ENCODE data around the gene SIRT3.
A peak's percentile ranks its signal among the peaks of the same experiment; 100 is the strongest.

The SIRT3 gene

GRCh38 chr11:203945-204586 is 32.1 kb downstream of the SIRT3 start:
- Histone ChIP-seq H3K79me1 (ENCODE audit: low read depth, low read length) (peaks cover 16% of the 10 kb centered on the region), H3K36me3 (replicated peaks in 1 of 2; ENCODE audit: control insufficient read depth in 2 of 2, insufficient read depth in 2 of 2, low read length in 2 of 2) (peaks cover 27 to 38% of the 10 kb centered on the region in 2 donors), H3K9ac (ENCODE audit: low read depth, low read length, poor library complexity) (no peak overlapping the region), H3K4me2 (ENCODE audit: insufficient read depth, low read length, poor library complexity, severe bottlenecking) (no peak overlapping the region), H2BK5ac (ENCODE audit: low read length) (no peak overlapping the region), H2BK15ac (ENCODE audit: low read length) (no peak overlapping the region), H3K4me1 (ENCODE audit: control insufficient read depth in 2 of 2, insufficient read depth in 1 of 2, low read depth in 1 of 2, low read length in 2 of 2) (peaks cover 7 to 8% of the 10 kb centered on the region in 2 donors), H2AFZ (ENCODE audit: low read length) (no peak overlapping the region), H4K91ac (ENCODE audit: low read depth, low read length, poor library complexity) (no peak overlapping the region), H3K18ac (ENCODE audit: low read length) (no peak overlapping the region), H3K27me3 (ENCODE audit: control insufficient read depth in 3 of 3, insufficient read depth in 3 of 3, low read depth in 1 of 3, low read length in 3 of 3) (no peaks in the 10 kb centered on the region), H3K9me3 (replicated peaks in 1 of 2; ENCODE audit: control insufficient read depth in 2 of 2, insufficient read depth in 1 of 2, low read depth in 1 of 2, low read length in 2 of 2) (no peaks in the 10 kb centered on the region), H3K4ac (ENCODE audit: low read length) (no peak overlapping the region), H4K8ac (ENCODE audit: low read depth, low read length) (no peak overlapping the region), H2AK5ac (ENCODE audit: low read depth, low read length) (no peak overlapping the region), H3K23ac (ENCODE audit: low read depth, low read length, poor library complexity) (peak overlapping the region; percentile 44), H3K4me3 (ENCODE audit: low read length in 2 of 2) (peak overlapping the region in 1 of 2 donors; percentile 38), H3K14ac (ENCODE audit: low read length) (no peak overlapping the region), H3K27ac (replicated peaks; ENCODE audit: low read length) (no peak overlapping the region), H2BK120ac (ENCODE audit: low read depth, low read length) (no peak overlapping the region), H2BK12ac (ENCODE audit: low read length) (no peak overlapping the region)
- no CpG with 5 or more reads among the region's 4 CpGs for WGBS, 2 donors (ENCODE audit: extremely low coverage in 2 of 2, insufficient read length in 2 of 2, insufficient replicate concordance in 1 of 2)
- DNase-seq (ENCODE audit: low spot score) = no peak

GRCh38 chr11:203056-203944 is 32.8 kb downstream of the SIRT3 start:
- Histone ChIP-seq H2BK15ac (ENCODE audit: low read length) (no peak overlapping the region), H3K4ac (ENCODE audit: low read length) (no peak overlapping the region), H3K27me3 (ENCODE audit: control insufficient read depth in 3 of 3, insufficient read depth in 3 of 3, low read depth in 1 of 3, low read length in 3 of 3) (no peaks in the 10 kb centered on the region), H4K8ac (ENCODE audit: low read depth, low read length) (no peak overlapping the region), H3K23ac (ENCODE audit: low read depth, low read length, poor library complexity) (peak overlapping the region; percentile 44), H3K4me3 (ENCODE audit: low read length in 2 of 2) (peak overlapping the region in 1 of 2 donors; percentile 38), H3K9ac (ENCODE audit: low read depth, low read length, poor library complexity) (no peak overlapping the region), H3K18ac (ENCODE audit: low read length) (no peak overlapping the region), H2BK5ac (ENCODE audit: low read length) (no peak overlapping the region), H3K36me3 (replicated peaks in 1 of 2; ENCODE audit: control insufficient read depth in 2 of 2, insufficient read depth in 2 of 2, low read length in 2 of 2) (peaks cover 27 to 38% of the 10 kb centered on the region in 2 donors), H3K79me1 (ENCODE audit: low read depth, low read length) (peaks cover 13% of the 10 kb centered on the region), H2BK12ac (ENCODE audit: low read length) (no peak overlapping the region), H2AFZ (ENCODE audit: low read length) (no peak overlapping the region), H3K4me2 (ENCODE audit: insufficient read depth, low read length, poor library complexity, severe bottlenecking) (no peak overlapping the region), H4K91ac (ENCODE audit: low read depth, low read length, poor library complexity) (no peak overlapping the region), H3K14ac (ENCODE audit: low read length) (no peak overlapping the region), H3K4me1 (ENCODE audit: control insufficient read depth in 2 of 2, insufficient read depth in 1 of 2, low read depth in 1 of 2, low read length in 2 of 2) (peaks cover 6 to 7% of the 10 kb centered on the region in 2 donors), H3K27ac (replicated peaks; ENCODE audit: low read length) (no peak overlapping the region), H3K9me3 (replicated peaks in 1 of 2; ENCODE audit: control insufficient read depth in 2 of 2, insufficient read depth in 1 of 2, low read depth in 1 of 2, low read length in 2 of 2) (no peaks in the 10 kb centered on the region), H2AK5ac (ENCODE audit: low read depth, low read length) (peak overlapping the region; percentile 23), H2BK120ac (ENCODE audit: low read depth, low read length) (no peak overlapping the region)
- WGBS, 2 donors (ENCODE audit: extremely low coverage in 2 of 2, insufficient read length in 2 of 2, insufficient replicate concordance in 1 of 2) = no CpG with 5 or more reads among the region's 7 CpGs
- DNase-seq (ENCODE audit: low spot score) = no peak

- Histone ChIP-seq H3K9me3 (replicated peaks in 1 of 2; ENCODE audit: control insufficient read depth in 2 of 2, insufficient read depth in 1 of 2, low read depth in 1 of 2, low read length in 2 of 2) (no peaks in the 10 kb centered on the region), H3K36me3 (replicated peaks in 1 of 2; ENCODE audit: control insufficient read depth in 2 of 2, insufficient read depth in 2 of 2, low read length in 2 of 2) (peaks cover 27 to 38% of the 10 kb centered on the region in 2 donors), H3K27ac (replicated peaks; ENCODE audit: low read length) (no peak overlapping the region), H3K79me1 (ENCODE audit: low read depth, low read length) (peaks cover 13% of the 10 kb centered on the region), H3K14ac (ENCODE audit: low read length) (no peak overlapping the region), H2BK12ac (ENCODE audit: low read length) (no peak overlapping the region), H2AFZ (ENCODE audit: low read length) (no peak overlapping the region), H4K8ac (ENCODE audit: low read depth, low read length) (no peak overlapping the region), H3K27me3 (ENCODE audit: control insufficient read depth in 3 of 3, insufficient read depth in 3 of 3, low read depth in 1 of 3, low read length in 3 of 3) (no peaks in the 10 kb centered on the region), H2BK120ac (ENCODE audit: low read depth, low read length) (no peak overlapping the region), H3K18ac (ENCODE audit: low read length) (no peak overlapping the region), H3K4me3 (ENCODE audit: low read length in 2 of 2) (no peak overlapping the region), H3K4ac (ENCODE audit: low read length) (no peak overlapping the region), H3K4me2 (ENCODE audit: insufficient read depth, low read length, poor library complexity, severe bottlenecking) (no peak overlapping the region), H2BK5ac (ENCODE audit: low read length) (no peak overlapping the region), H3K9ac (ENCODE audit: low read depth, low read length, poor library complexity) (no peak overlapping the region), H3K23ac (ENCODE audit: low read depth, low read length, poor library complexity) (no peak overlapping the region), H2BK15ac (ENCODE audit: low read length) (no peak overlapping the region), H3K4me1 (ENCODE audit: control insufficient read depth in 2 of 2, insufficient read depth in 1 of 2, low read depth in 1 of 2, low read length in 2 of 2) (peaks cover 6 to 7% of the 10 kb centered on the region in 2 donors), H4K91ac (ENCODE audit: low read depth, low read length, poor library complexity) (no peak overlapping the region), H2AK5ac (ENCODE audit: low read depth, low read length) (no peak overlapping the region)
- no peak for DNase-seq (ENCODE audit: low spot score)
- WGBS, 2 donors (ENCODE audit: extremely low coverage in 2 of 2, insufficient read length in 2 of 2, insufficient replicate concordance in 1 of 2) = no CpG with 5 or more reads among the region's 8 CpGs
Measured at GRCh38 chr11:202490-202889, 33.7 kb downstream of the SIRT3 start.

GRCh38 chr11:201966-202365 is 34.2 kb downstream of the SIRT3 start:
- Histone ChIP-seq H3K27me3 (ENCODE audit: control insufficient read depth in 3 of 3, insufficient read depth in 3 of 3, low read depth in 1 of 3, low read length in 3 of 3) (no peaks in the 10 kb centered on the region), H3K9ac (ENCODE audit: low read depth, low read length, poor library complexity) (no peak overlapping the region), H3K4ac (ENCODE audit: low read length) (no peak overlapping the region), H3K18ac (ENCODE audit: low read length) (no peak overlapping the region), H2AFZ (ENCODE audit: low read length) (no peak overlapping the region), H3K14ac (ENCODE audit: low read length) (no peak overlapping the region), H4K91ac (ENCODE audit: low read depth, low read length, poor library complexity) (no peak overlapping the region), H3K4me2 (ENCODE audit: insufficient read depth, low read length, poor library complexity, severe bottlenecking) (no peak overlapping the region), H2BK12ac (ENCODE audit: low read length) (no peak overlapping the region), H2AK5ac (ENCODE audit: low read depth, low read length) (no peak overlapping the region), H2BK120ac (ENCODE audit: low read depth, low read length) (no peak overlapping the region), H4K8ac (ENCODE audit: low read depth, low read length) (no peak overlapping the region), H3K27ac (replicated peaks; ENCODE audit: low read length) (no peak overlapping the region), H3K4me3 (ENCODE audit: low read length in 2 of 2) (no peak overlapping the region), H3K4me1 (ENCODE audit: control insufficient read depth in 2 of 2, insufficient read depth in 1 of 2, low read depth in 1 of 2, low read length in 2 of 2) (peaks cover 6 to 7% of the 10 kb centered on the region in 2 donors), H2BK5ac (ENCODE audit: low read length) (no peak overlapping the region), H3K9me3 (replicated peaks in 1 of 2; ENCODE audit: control insufficient read depth in 2 of 2, insufficient read depth in 1 of 2, low read depth in 1 of 2, low read length in 2 of 2) (no peaks in the 10 kb centered on the region), H3K79me1 (ENCODE audit: low read depth, low read length) (peaks cover 13% of the 10 kb centered on the region), H2BK15ac (ENCODE audit: low read length) (no peak overlapping the region), H3K36me3 (replicated peaks in 1 of 2; ENCODE audit: control insufficient read depth in 2 of 2, insufficient read depth in 2 of 2, low read length in 2 of 2) (peaks cover 27 to 38% of the 10 kb centered on the region in 2 donors), H3K23ac (ENCODE audit: low read depth, low read length, poor library complexity) (no peak overlapping the region)
- no CpG with 5 or more reads among the region's 15 CpGs for WGBS, 2 donors (ENCODE audit: extremely low coverage in 2 of 2, insufficient read length in 2 of 2, insufficient replicate concordance in 1 of 2)
- no peak for DNase-seq (ENCODE audit: low spot score)
